ENCODE results near the gene QRICH1.

QRICH1 gene

GRCh38 chr3:49058011-49058410, 35.9 kb downstream of the QRICH1 start:
- no peak for TF ChIP-seq EZH2phosphoT487 (IDR thresholded peaks at IDR 0.05; ENCODE audit: borderline replicate concordance, low read length)
- no peak for TF ChIP-seq CTCF (IDR thresholded peaks at IDR 0.05; ENCODE audit: low read depth, low read length, poor library complexity, severe bottlenecking)
- Histone ChIP-seq H3K79me2 (ENCODE audit: control insufficient read depth, low read length) (peaks cover 39% of the 10 kb centered on the region), H3K27ac (ENCODE audit: low read depth, low read length) (no peak overlapping the region), H3K9me2 (replicated peaks; ENCODE audit: control insufficient read depth, low read length) (no peaks in the 10 kb centered on the region), H3K4me2 (ENCODE audit: low read length) (no peak overlapping the region), H3K9me3 (ENCODE audit: control insufficient read depth, insufficient read depth, low read length) (no peaks in the 10 kb centered on the region), H4K20me1 (ENCODE audit: control insufficient read depth, insufficient read depth, low read depth, low read length) (peaks cover 3% of the 10 kb centered on the region; the same call in 1 of the 2 replicates), H3K4me1 (ENCODE audit: control insufficient read depth, low read length) (no peaks in the 10 kb centered on the region), H3K27me3 (ENCODE audit: control insufficient read depth, low read length) (no peaks in the 10 kb centered on the region), H3F3A (ENCODE audit: control insufficient read depth, insufficient read depth) (no peaks in the 10 kb centered on the region), H3K4me3 (ENCODE audit: low read length) (no peak overlapping the region), H3K36me3 (ENCODE audit: control insufficient read depth, low read length) (peaks cover 68% of the 10 kb centered on the region)

- H3K79me2 ChIP-seq (ENCODE audit: control insufficient read depth, low read length), result peaks cover 38% of the 10 kb centered on the region
- H4K20me1 ChIP-seq (ENCODE audit: control insufficient read depth, insufficient read depth, low read depth, low read length), result peaks cover 3% of the 10 kb centered on the region; the same call in 1 of the 2 replicates
- H3K27ac ChIP-seq (ENCODE audit: low read depth, low read length), result no peak overlapping the region
- H3K36me3 ChIP-seq (ENCODE audit: control insufficient read depth, low read length), result peaks cover 70% of the 10 kb centered on the region
- TF ChIP-seq CTCF (IDR thresholded peaks at IDR 0.05; ENCODE audit: low read depth, low read length, poor library complexity, severe bottlenecking) (no peak), EZH2phosphoT487 (IDR thresholded peaks at IDR 0.05; ENCODE audit: borderline replicate concordance, low read length) (no peak)
- H3K9me3 ChIP-seq (ENCODE audit: control insufficient read depth, insufficient read depth, low read length), result no peaks in the 10 kb centered on the region
- no peak overlapping the region for H3K4me2 ChIP-seq (ENCODE audit: low read length)
- no peak overlapping the region for H3K4me3 ChIP-seq (ENCODE audit: low read length)
- no peaks in the 10 kb centered on the region for H3K9me2 ChIP-seq (replicated peaks; ENCODE audit: control insufficient read depth, low read length)
- H3F3A ChIP-seq (ENCODE audit: control insufficient read depth, insufficient read depth), result no peaks in the 10 kb centered on the region
- H3K4me1 ChIP-seq (ENCODE audit: control insufficient read depth, low read length), result no peaks in the 10 kb centered on the region
- no peaks in the 10 kb centered on the region for H3K27me3 ChIP-seq (ENCODE audit: control insufficient read depth, low read length)
These were observed 36.6 kb downstream of the QRICH1 start for GRCh38 chr3:49057268-49057667.

- H3F3A ChIP-seq (ENCODE audit: control insufficient read depth, insufficient read depth), result no peaks in the 10 kb centered on the region
- H3K9me2 ChIP-seq (replicated peaks; ENCODE audit: control insufficient read depth, low read length), result no peaks in the 10 kb centered on the region
- no peaks in the 10 kb centered on the region for H3K27me3 ChIP-seq (ENCODE audit: control insufficient read depth, low read length)
- peaks cover 70% of the 10 kb centered on the region for H3K36me3 ChIP-seq (ENCODE audit: control insufficient read depth, low read length)
- no peaks in the 10 kb centered on the region for H3K9me3 ChIP-seq (ENCODE audit: control insufficient read depth, insufficient read depth, low read length)
- H3K4me2 ChIP-seq (ENCODE audit: low read length), result no peak overlapping the region
- peaks cover 3% of the 10 kb centered on the region; the same call in 1 of the 2 replicates for H4K20me1 ChIP-seq (ENCODE audit: control insufficient read depth, insufficient read depth, low read depth, low read length)
- H3K79me2 ChIP-seq (ENCODE audit: control insufficient read depth, low read length), result peaks cover 45% of the 10 kb centered on the region
- no peak overlapping the region for H3K27ac ChIP-seq (ENCODE audit: low read depth, low read length)
- H3K4me3 ChIP-seq (ENCODE audit: low read length), result no peak overlapping the region
- H3K4me1 ChIP-seq (ENCODE audit: control insufficient read depth, low read length), result no peaks in the 10 kb centered on the region
- TF ChIP-seq CTCF (IDR thresholded peaks at IDR 0.05; ENCODE audit: low read depth, low read length, poor library complexity, severe bottlenecking), result no peak
- no peak for TF ChIP-seq EZH2phosphoT487 (IDR thresholded peaks at IDR 0.05; ENCODE audit: borderline replicate concordance, low read length)
These were observed 39.5 kb downstream of the QRICH1 start for GRCh38 chr3:49054344-49054862.

Measured in DOHH2 (cell line).